HG03571 (cell line): ENCODE results near the gene HSPBAP1.

Experiments
- ATAC-seq: cut with Tn5 transposase; IDR thresholded peaks from one replicate; pipeline ENCODE4 v1.9.1; 2021; ENCODE audit not compliant: unreplicated experiment

The HSPBAP1 gene, protein sequence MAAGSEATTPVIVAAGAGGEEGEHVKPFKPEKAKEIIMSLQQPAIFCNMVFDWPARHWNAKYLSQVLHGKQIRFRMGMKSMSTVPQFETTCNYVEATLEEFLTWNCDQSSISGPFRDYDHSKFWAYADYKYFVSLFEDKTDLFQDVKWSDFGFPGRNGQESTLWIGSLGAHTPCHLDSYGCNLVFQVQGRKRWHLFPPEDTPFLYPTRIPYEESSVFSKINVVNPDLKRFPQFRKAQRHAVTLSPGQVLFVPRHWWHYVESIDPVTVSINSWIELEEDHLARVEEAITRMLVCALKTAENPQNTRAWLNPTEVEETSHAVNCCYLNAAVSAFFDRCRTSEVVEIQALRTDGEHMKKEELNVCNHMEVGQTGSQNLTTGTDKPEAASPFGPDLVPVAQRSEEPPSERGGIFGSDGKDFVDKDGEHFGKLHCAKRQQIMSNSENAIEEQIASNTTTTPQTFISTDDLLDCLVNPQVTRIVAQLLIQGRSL

DNA sequence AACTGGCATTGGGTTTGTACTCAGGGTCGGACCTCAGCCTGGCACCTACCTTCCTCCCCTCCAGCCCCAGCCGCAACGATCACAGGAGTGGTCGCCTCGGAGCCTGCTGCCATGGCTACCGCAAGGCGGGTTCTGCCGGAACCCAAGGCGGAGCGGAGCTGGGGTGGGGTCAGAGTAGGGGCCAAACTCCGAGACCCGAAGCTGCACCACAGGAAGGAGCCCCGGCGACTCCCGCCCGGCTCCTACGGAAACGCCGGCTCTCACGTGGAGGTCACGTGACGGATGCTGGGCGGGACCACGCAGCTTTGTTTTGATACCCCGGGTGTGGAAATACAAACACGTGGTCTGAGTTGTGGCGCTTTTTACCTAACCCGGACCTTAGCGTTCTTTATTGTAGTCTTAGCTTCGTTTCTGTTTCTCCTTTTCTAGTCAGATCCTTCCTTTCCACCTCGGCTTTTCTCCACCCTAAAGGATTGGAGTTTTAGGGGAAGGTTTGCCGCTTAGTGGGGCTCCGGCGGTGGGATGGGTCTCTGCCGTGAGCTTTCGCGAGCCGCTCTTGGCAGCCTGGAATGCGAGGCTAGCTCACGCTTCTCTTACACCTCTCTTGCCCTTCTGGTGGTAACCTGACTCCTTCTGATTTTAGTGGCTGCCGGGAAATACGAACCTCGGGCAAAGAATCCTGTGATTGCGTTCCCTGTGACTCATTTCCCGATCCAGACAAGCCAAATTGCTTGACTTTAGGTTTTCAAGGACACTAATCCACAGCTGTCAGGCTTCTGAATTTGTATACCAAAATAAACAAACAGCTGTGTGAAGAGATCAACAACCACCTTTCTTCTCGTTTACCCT, at the start of gene HSPBAP1:
TSS of gene HSPBAP1 (minus strand) at position 264 of the 849 bp plus-strand sequence. CDS start at position 113, 151 bp downstream.
- peak; percentile 54 for ATAC-seq

- no peak for ATAC-seq
These were observed 42.0 kb upstream of the HSPBAP1 start for GRCh38 chr3:122835590-122835989.

GRCh38 chr3:122828281-122828680, 34.6 kb upstream of the HSPBAP1 start:
- ATAC-seq: no peak

GRCh38 chr3:122826278-122826677, 32.6 kb upstream of the HSPBAP1 start:
- no peak for ATAC-seq

DNA sequence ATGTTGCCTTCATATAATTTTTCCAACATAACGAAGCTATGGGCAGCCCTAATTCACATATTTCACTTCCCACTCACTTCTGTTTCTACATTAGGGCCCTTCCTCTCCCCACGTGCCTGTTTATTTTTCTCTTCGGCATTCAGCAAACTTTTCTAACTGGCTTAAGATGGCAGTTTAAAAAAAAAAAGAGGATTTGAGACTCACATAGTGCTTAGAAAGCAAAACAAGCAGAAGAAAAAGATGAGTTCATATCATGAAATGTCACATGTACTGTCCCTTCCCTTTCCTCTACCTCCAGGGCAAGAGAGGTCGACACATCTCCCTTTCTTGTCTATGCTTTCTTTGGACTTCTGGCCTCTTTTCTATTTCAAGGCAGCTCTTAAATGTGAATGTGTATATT, 31.8 kb upstream of the HSPBAP1 start:
- no peak for ATAC-seq

GRCh38 chr3:122824465-122825381, 31.1 kb upstream of the HSPBAP1 start:
- ATAC-seq: no peak

- ATAC-seq: no peak
These were observed 23.0 kb upstream of the HSPBAP1 start for GRCh38 chr3:122816587-122816986.

- ATAC-seq: no peak
These were observed 17.1 kb upstream of the HSPBAP1 start for GRCh38 chr3:122810734-122811133.

- ATAC-seq: no peak
These were observed 10.3 kb upstream of the HSPBAP1 start for GRCh38 chr3:122803977-122804376.

- ATAC-seq: no peak
These were observed 8.7 kb upstream of the HSPBAP1 start for GRCh38 chr3:122802323-122802722.

- no peak for ATAC-seq
These were observed 7.1 kb upstream of the HSPBAP1 start for GRCh38 chr3:122800706-122801237.

GRCh38 chr3:122800031-122800430, 6.4 kb upstream of the HSPBAP1 start:
- ATAC-seq: no peak

GRCh38 chr3:122799322-122799721, 5.7 kb upstream of the HSPBAP1 start:
- no peak for ATAC-seq

GRCh38 chr3:122797291-122797690, 3.7 kb upstream of the HSPBAP1 start:
- ATAC-seq: no peak

- ATAC-seq: no peak
These were observed 2.1 kb upstream of the HSPBAP1 start for GRCh38 chr3:122795674-122796195.

DNA sequence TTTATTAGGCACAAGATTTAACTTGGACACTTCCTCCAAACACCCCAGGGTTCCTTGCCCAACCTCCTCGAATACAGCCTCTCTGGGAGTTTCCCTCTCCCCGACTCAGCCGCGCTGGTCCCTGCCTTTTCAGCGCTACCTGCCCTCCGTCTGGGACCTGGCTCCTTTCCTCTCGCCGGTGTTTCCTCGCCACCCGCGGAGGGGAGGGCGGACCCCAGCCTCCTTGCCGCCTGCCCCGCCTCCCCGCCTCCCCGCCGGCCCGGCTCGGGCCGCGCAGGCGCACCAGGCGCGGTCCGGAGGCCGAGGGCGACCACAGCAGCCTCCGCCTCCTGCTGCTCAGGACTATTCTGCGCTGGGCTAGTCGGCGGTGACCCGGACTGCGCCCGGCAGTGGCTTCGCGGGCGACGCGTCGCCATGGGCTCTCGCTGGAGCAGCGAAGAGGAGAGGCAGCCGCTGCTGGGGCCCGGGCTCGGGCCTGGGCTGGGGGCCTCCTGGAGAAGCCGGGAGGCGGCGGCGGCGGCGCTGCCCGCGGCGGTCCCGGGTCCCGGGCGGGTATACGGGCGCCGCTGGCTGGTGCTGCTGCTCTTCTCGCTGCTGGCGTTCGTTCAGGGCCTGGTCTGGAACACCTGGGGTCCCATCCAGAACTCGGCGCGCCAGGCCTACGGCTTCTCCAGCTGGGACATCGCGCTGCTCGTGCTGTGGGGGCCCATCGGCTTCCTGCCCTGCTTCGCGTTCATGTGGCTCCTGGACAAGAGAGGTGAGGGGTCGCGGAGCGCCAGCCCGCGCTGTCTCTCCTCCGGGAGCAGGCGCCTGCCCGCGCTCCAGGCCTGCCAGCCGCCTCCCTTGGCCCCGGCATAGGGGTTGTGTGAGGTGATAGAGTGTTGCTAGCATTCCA, 1.4 kb upstream of the HSPBAP1 start, which contains the start of gene SLC49A4:
TSS of gene SLC49A4 (plus strand) at position 291 of the 895 bp plus-strand sequence. CDS start at position 415, 124 bp downstream.
- ATAC-seq: peak; percentile 64

- no peak for ATAC-seq
These were observed 800 bp upstream of the HSPBAP1 start for GRCh38 chr3:122794483-122794778.

GRCh38 chr3:122789585-122790273, 3.9 kb downstream of the HSPBAP1 start:
- no peak for ATAC-seq

GRCh38 chr3:122787872-122788271, 5.8 kb downstream of the HSPBAP1 start:
- no peak for ATAC-seq
